Smooth muscle cell (in vitro differentiated cells): Measurements from ENCODE around the gene REXO1. TPM values are rescaled to one million over a fixed set of nuclear protein-coding genes. Genes with fewer than 3 reads are reported as not detected.
A peak's percentile ranks its signal among the peaks of the same experiment; 100 is the strongest.

ENCODE experiments used
- DNase-seq: peaks from one replicate; lab custom pipeline; 2025; ENCODE audit not compliant: unreplicated experiment; lab: John Stamatoyannopoulos, UW
- H2AFZ ChIP-seq: fragments of 200-600 bp; sonication (generic); 2 replicates; pipeline ENCODE4 v1.6.0; 2016; ENCODE audit warnings: antibody characterized with exemption, low read depth, mild to moderate bottlenecking
- H3F3A ChIP-seq: fragments of 200-600 bp; sonication (generic); 2 replicates; pipeline ENCODE4 v1.6.0; 2017; ENCODE audit warnings: antibody characterized with exemption, low read depth
- H3K27ac ChIP-seq: fragments of 200-600 bp; sonication (generic); 2 replicates; pipeline ENCODE4 v1.5.1; 2016; ENCODE audit warnings: low read depth, mild to moderate bottlenecking
- H3K27me3 ChIP-seq: fragments of 200-600 bp; sonication (generic); 2 replicates; pipeline ENCODE4 v1.6.1; 2016; ENCODE audit warnings: low read depth, mild to moderate bottlenecking
- H3K36me3 ChIP-seq: fragments of 200-600 bp; sonication (generic); 2 replicates; pipeline ENCODE4 v1.5.1; 2016; ENCODE audit warnings: low read depth
- H3K4me1 ChIP-seq: fragments of 200-600 bp; sonication (generic); 2 replicates; pipeline ENCODE4 v1.5.1; 2016; ENCODE audit warnings: low read depth
- H3K4me2 ChIP-seq: fragments of 200-600 bp; sonication (generic); 2 replicates; pipeline ENCODE4 v1.6.0; 2016; ENCODE audit warnings: mild to moderate bottlenecking
- H3K4me3 ChIP-seq: fragments of 200-600 bp; sonication (generic); 2 replicates; pipeline ENCODE4 v1.5.1; 2016; ENCODE audit warnings: mild to moderate bottlenecking
- H3K79me2 ChIP-seq: fragments of 200-600 bp; sonication (generic); 2 replicates; pipeline ENCODE4 v1.6.0; 2016; ENCODE audit warnings: low read depth, mild to moderate bottlenecking
- H3K9ac ChIP-seq: fragments of 200-600 bp; sonication (generic); 2 replicates; pipeline ENCODE4 v1.6.0; 2016; ENCODE audit warnings: low read depth
- H3K9me3 ChIP-seq: fragments of 200-600 bp; sonication (generic); replicated peaks from 2 replicates; pipeline ENCODE4 v1.5.1; 2016; ENCODE audit warnings: low read depth
- H4K20me1 ChIP-seq: fragments of 200-600 bp; sonication (generic); 2 replicates; pipeline ENCODE4 v1.6.0; 2016; ENCODE audit warnings: low read depth
- WGBS: methylation state at CpG from one replicate; pipeline ENCODE4 v1.1.7; 2016; ENCODE audit warnings: low lambda C conversion rate; 5-methylcytosine and 5-hydroxymethylcytosine counted together
- polyA plus RNA-seq: library from polyadenylated mRNA; unstranded; fragments of >200 nt; fragmentation: Nextera tagmentation; extraction: Ambion mirVana; gene quantifications from 2 replicates; pipeline ENCODE4 v1.2.1, GENCODE V29; 2016
- total RNA-seq: library from RNA; depleted of rRNA; stranded (reverse); fragments of >200 nt; gene quantifications from 2 replicates; pipeline ENCODE4 v1.2.3, GENCODE V29; 2014
- TF ChIP-seq, protein P1 (sequence below): fragments of 200-600 bp; sonication (generic); IDR thresholded peaks from 2 replicates; pipeline ENCODE4 v1.5.1; 2017; ENCODE audit warnings: borderline replicate concordance, mild to moderate bottlenecking, antibody characterized with exemption; ENCODE audit not compliant: insufficient read depth, poor library complexity, severe bottlenecking

REXO1 gene
- total and polyA plus RNA-seq, 2 experiments from 2014 or later, result 10.6 to 11.6 TPM

DNA sequence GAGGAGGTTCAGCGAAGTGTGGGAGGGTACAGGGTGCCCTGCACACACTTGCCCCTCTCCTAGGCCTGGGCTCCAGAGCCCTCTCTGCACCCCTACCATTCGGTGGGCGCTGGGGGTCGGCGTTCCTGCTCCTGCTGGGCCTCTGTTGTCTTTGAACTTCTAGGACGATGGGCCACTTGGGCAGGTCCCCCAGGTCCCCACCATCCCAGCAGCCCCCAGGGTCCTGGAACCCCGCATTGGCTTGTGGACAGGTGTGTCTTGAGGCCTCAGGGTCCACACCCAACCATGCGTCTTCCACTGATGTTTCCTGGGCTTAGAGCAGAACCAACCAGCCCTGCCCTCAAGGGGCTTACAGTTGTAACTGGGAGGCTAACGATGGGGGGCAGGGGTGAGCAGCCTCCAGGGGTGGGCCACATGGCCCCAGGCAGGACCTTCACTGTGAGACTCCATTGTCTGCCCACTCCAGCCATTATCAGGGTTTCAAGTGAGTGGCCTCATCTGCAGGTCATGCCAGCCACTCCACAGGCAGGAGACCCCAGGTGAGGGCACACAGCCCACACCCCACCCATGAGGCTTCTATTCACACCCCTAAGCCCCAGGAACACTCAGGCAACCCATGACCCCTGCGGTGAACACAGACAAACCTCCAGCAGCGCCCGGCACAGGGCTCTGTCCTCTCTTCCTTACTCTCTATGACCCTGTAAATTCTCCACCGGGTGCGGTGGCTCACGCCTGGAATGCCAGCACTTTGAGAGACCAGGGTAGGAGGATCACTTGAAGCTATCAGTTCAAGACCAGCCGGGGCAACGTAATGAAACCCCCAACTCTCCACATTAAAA lies 17.1 kb upstream of the REXO1 start:
- WGBS, result 86% methylated on average over 17 of the region's 17 CpGs
- no peak overlapping the region for H2AFZ ChIP-seq
- no peaks in the 10 kb centered on the region for H3F3A ChIP-seq
- H4K20me1 ChIP-seq, result peaks cover 26% of the 10 kb centered on the region
- TF ChIP-seq, protein P1, sequence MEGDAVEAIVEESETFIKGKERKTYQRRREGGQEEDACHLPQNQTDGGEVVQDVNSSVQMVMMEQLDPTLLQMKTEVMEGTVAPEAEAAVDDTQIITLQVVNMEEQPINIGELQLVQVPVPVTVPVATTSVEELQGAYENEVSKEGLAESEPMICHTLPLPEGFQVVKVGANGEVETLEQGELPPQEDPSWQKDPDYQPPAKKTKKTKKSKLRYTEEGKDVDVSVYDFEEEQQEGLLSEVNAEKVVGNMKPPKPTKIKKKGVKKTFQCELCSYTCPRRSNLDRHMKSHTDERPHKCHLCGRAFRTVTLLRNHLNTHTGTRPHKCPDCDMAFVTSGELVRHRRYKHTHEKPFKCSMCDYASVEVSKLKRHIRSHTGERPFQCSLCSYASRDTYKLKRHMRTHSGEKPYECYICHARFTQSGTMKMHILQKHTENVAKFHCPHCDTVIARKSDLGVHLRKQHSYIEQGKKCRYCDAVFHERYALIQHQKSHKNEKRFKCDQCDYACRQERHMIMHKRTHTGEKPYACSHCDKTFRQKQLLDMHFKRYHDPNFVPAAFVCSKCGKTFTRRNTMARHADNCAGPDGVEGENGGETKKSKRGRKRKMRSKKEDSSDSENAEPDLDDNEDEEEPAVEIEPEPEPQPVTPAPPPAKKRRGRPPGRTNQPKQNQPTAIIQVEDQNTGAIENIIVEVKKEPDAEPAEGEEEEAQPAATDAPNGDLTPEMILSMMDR, result no peak
- H3K4me3 ChIP-seq, result peak overlapping the region; percentile 73
- DNase-seq, result no peak
- H3K27ac ChIP-seq, result no peak overlapping the region
- peak overlapping the region; percentile 93 for H3K4me2 ChIP-seq
- H3K4me1 ChIP-seq, result peaks cover 13% of the 10 kb centered on the region
- no peaks in the 10 kb centered on the region for H3K36me3 ChIP-seq
- H3K9ac ChIP-seq, result no peak overlapping the region
- H3K27me3 ChIP-seq, result no peaks in the 10 kb centered on the region
- H3K9me3 ChIP-seq, result no peaks in the 10 kb centered on the region
- peaks cover 22% of the 10 kb centered on the region for H3K79me2 ChIP-seq

DNA sequence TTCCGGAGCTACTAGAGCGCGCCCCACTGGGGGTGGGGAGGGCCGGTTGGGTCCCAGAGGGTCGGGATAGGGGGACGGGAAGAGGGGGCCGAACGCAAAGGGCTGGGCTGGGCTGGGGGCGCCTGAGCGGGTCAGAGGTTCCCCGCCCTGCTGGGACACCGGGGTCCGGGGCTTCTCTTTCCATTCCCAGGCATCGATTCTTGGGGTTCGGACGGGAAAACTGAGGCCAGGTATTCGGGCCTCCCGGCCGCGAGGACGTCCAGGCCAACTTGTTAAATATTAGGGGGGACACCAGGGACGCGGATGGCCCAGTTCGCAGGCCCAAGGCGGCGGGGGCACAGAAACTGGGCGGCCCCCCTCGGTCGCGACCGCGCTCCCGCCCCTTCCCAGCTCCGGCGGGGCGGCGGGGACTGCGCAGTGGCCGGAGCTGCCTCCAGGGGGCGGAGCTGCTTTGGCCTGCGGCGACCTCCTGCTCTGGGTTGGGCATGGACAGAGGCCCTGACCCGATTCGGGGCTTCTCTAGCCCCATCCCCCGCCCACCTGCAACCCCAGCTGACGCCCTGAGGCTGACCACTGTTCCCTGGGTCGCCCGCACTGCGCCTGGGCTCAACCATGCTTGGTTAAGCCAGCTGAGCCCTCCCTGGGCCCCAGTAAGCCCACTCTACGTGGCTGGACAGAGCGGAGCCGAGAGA lies 16.3 kb upstream of the REXO1 start:
- Histone ChIP-seq H3K9ac (peak overlapping the region; percentile 31), H3K4me2 (peak overlapping the region; percentile 93), H3K4me3 (peak overlapping the region; percentile 73), H3K27me3 (no peaks in the 10 kb centered on the region), H3F3A (no peaks in the 10 kb centered on the region), H3K79me2 (peaks cover 29% of the 10 kb centered on the region), H3K36me3 (no peaks in the 10 kb centered on the region), H3K9me3 (no peaks in the 10 kb centered on the region), H3K27ac (peak overlapping the region; percentile 45), H3K4me1 (peaks cover 21% of the 10 kb centered on the region), H4K20me1 (peaks cover 34% of the 10 kb centered on the region), H2AFZ (peak overlapping the region; percentile 22)
- TF ChIP-seq, protein P1, result peak; percentile 68
- peak; percentile 52 for DNase-seq
- WGBS, result 6% methylated on average over 38 of the region's 52 CpGs

DNA sequence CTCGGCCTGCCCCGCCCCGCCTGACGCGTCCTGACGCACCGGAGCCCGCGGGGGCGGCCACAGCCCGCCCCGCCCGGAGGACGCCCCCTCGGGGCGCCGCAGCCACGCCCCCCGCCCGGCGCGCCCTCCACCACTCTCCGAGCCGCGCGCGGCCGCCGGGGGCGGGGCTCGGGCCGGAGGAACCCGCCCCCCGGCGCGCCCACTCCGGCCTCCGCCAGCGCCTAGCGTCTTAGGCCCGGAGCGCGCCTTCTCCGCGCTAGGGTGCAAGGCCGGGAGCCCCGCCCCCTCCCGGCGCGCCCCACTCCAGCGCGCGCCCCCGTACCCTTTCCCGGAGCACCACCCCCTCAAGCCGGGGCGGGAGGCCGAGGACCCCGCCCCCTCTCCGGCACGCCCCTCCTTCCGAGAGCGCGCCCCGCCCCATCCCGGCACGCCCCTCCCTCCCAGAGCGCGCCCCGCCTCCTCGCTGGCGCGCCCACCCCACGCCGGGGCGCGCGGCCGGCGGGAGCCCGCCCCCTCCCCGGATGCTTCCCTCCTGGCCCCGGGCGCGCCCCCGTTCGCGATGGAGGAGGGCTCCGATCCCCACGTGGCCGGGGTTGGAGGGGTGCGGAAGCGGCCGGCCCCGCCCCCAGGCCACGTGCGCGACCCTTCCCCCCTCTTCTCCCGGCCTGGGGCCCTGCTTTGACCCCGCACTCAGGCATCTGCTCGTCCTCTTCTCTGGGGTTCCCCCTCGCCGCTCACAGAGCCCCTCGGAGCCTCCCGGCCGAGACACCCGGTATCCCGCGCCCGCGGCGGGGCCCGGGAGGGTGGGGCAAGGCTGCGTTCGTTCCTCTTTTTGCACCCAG lies 15.6 kb upstream of the REXO1 start:
- TF ChIP-seq, protein P1, result no peak
- H3K27me3 ChIP-seq, result no peaks in the 10 kb centered on the region
- H3K27ac ChIP-seq, result peak overlapping the region; percentile 45
- peaks cover 29% of the 10 kb centered on the region for H3K4me1 ChIP-seq
- no peaks in the 10 kb centered on the region for H3F3A ChIP-seq
- H3K79me2 ChIP-seq, result peaks cover 37% of the 10 kb centered on the region
- peak overlapping the region; percentile 22 for H2AFZ ChIP-seq
- H3K4me2 ChIP-seq, result peak overlapping the region; percentile 93
- peak; percentile 89 for DNase-seq
- H3K36me3 ChIP-seq, result no peaks in the 10 kb centered on the region
- peak overlapping the region; percentile 31 for H3K9ac ChIP-seq
- H4K20me1 ChIP-seq, result peaks cover 39% of the 10 kb centered on the region
- WGBS, result 0% methylated on average over 13 of the region's 115 CpGs
- H3K4me3 ChIP-seq, result peak overlapping the region; percentile 73
- H3K9me3 ChIP-seq, result no peaks in the 10 kb centered on the region
